CD4-positive, CD25-positive, alpha-beta regulatory T cell (primary cell): ENCODE results near the gene RNLS. TPM values are rescaled to one million over a fixed set of nuclear protein-coding genes. Genes with fewer than 3 reads are reported as not detected.

ENCODE experiments used
- ATAC-seq, 2 donors: fragments of 150-1000 bp; cut with Tn5 transposase; one replicate each; pipeline ENCODE4 v1.10.0; 2021; ENCODE audit warnings: low read depth in 2 of 2, moderate number of reproducible peaks in 2 of 2, moderate library complexity in 1 of 2
- DNase-seq, 3 donors: peaks; one replicate each; pipeline versions ENCODE4 v3.0.0 to v3.0.0-alpha.2; 2012 to 2022; ENCODE audit warnings: mixed read lengths in 1 of 3
- H3K27ac ChIP-seq: one replicate; pipeline ENCODE4 v1.7.0; 2013; ENCODE audit warnings: mild to moderate bottlenecking, low read length; ENCODE audit not compliant: insufficient read depth, poor library complexity, severe bottlenecking
- H3K27me3 ChIP-seq: one replicate; pipeline ENCODE4 v1.7.0; 2013; ENCODE audit warnings: low read length; ENCODE audit not compliant: control insufficient read depth, insufficient read depth
- H3K36me3 ChIP-seq: one replicate; pipeline ENCODE4 v1.7.0; 2013; ENCODE audit warnings: mild to moderate bottlenecking, low read length, moderate library complexity; ENCODE audit not compliant: control insufficient read depth, insufficient read depth
- H3K4me1 ChIP-seq: 2 replicates; pipeline ENCODE4 v1.7.0; 2013; ENCODE audit warnings: mild to moderate bottlenecking, low read length; ENCODE audit not compliant: insufficient read depth, control insufficient read depth, poor library complexity, severe bottlenecking
- H3K4me3 ChIP-seq: one replicate; pipeline ENCODE4 v1.7.0; 2013; ENCODE audit warnings: low read depth, mild to moderate bottlenecking, low read length, moderate library complexity
- H3K9me3 ChIP-seq, 2 experiments: 1 replicate in 1 of 2; 2 replicates in 1 of 2; pipeline ENCODE4 v1.7.0; 2013; ENCODE audit warnings: low read length in 2 of 2, mild to moderate bottlenecking in 1 of 2, moderate library complexity in 1 of 2; ENCODE audit not compliant: control insufficient read depth in 2 of 2
- H3K27ac Mint-ChIP-seq, 3 donors: one replicate each; pipeline ENCODE4 v1.8.0; 2020 to 2022; ENCODE audit warnings: mild to moderate bottlenecking in 3 of 3, mixed read lengths in 3 of 3, moderate library complexity in 2 of 3
- H3K27me3 Mint-ChIP-seq: one replicate; pipeline ENCODE4 v1.8.0; 2022; ENCODE audit warnings: mild to moderate bottlenecking, mixed read lengths
- H3K36me3 Mint-ChIP-seq: one replicate; pipeline ENCODE4 v1.8.0; 2020; ENCODE audit warnings: mixed read lengths
- H3K4me1 Mint-ChIP-seq, 4 donors: one replicate each; pipeline ENCODE4 v1.8.0; 2020 to 2022; ENCODE audit warnings: mixed read lengths in 4 of 4, mild to moderate bottlenecking in 1 of 4
- H3K4me3 Mint-ChIP-seq, 4 donors: one replicate each; pipeline ENCODE4 v1.8.0; 2020 to 2022; ENCODE audit warnings: mild to moderate bottlenecking in 4 of 4, mixed read lengths in 4 of 4, moderate library complexity in 3 of 4
- H3K9me3 Mint-ChIP-seq, 7 donors: one replicate each; pipeline ENCODE4 v1.8.0; 2020 to 2022; ENCODE audit warnings: mixed read lengths in 7 of 7, mild to moderate bottlenecking in 3 of 7, moderate library complexity in 2 of 7
- polyA plus RNA-seq, 4 donors: library from polyadenylated mRNA; unstranded; fragments of 300-500 nt; fragmentation: Illumina TruSeq; gene quantifications; one replicate each; pipeline ENCODE4 v1.2.3, GENCODE V29; 2021
- total RNA-seq: library from RNA; stranded (reverse); gene quantifications from one replicate; pipeline ENCODE4 v1.2.3, GENCODE V29; 2022

RNLS gene
- total and polyA plus RNA-seq, 5 donors from 2014 or later: 1.6 to 5.6 (median 4.4) TPM

DNA sequence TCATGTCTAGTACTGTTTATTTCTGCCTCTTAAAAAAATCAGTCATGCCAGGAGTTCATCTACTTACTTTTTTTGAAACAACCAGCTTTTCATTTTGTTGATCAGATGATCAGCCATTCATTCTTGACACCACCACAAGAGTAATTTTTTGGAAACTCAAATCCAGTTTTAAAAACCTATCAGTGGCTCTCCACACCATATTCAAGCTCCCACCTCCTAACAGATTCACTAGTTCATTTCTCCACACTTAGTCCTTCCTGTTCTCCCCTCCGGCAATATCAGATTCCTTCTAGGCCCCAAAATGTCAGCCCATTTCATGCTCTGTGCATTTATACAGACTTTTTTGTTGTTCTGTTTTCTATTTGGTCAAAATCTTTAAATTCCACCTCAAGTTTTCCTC, 341.6 kb downstream of the RNLS start:
- no peak overlapping the region for H3K27ac Mint-ChIP-seq
- Histone ChIP-seq H3K9me3 (no peaks in the 10 kb centered on the region), H3K27me3 (no peaks in the 10 kb centered on the region), H3K36me3 (no peaks in the 10 kb centered on the region), H3K4me1 (no peaks in the 10 kb centered on the region), H3K4me3 (no peak overlapping the region), H3K27ac (no peak overlapping the region)
- DNase-seq: no peak
- no peak for ATAC-seq
- H3K27me3 Mint-ChIP-seq: no peaks in the 10 kb centered on the region
- H3K9me3 Mint-ChIP-seq: peaks cover 0 to 1% (median 0%) of the 10 kb centered on the region in 7 donors
- H3K4me1 Mint-ChIP-seq: peaks cover 0 to 5% (median 0%) of the 10 kb centered on the region in 4 donors
- H3K4me3 Mint-ChIP-seq: no peak overlapping the region
- H3K36me3 Mint-ChIP-seq: no peaks in the 10 kb centered on the region

DNA sequence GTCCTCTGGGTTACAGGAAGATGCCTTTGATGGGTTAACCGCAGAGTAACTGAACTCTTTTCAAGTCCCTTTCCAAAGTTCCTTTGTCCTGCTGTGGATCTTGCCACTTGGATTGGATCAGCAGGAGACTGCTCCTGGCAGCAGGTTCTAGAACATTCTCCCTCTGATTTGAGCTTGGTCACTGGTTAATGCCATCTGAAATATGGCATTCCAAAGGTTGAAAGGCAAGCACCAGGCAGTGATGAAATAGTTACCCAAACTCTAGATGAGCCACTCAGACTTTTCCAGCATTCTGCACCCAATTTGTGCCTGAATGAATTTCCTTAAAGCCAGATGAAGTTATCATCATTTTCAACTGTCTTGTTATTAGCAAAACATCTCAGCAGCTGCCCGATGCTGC, 343.9 kb downstream of the RNLS start:
- Mint-ChIP-seq H3K4me3 (no peak overlapping the region), H3K9me3 (peaks cover 0 to 1% (median 0%) of the 10 kb centered on the region in 7 donors), H3K4me1 (peaks cover 0 to 2% (median 0%) of the 10 kb centered on the region in 4 donors), H3K36me3 (no peaks in the 10 kb centered on the region), H3K27ac (no peak overlapping the region), H3K27me3 (no peaks in the 10 kb centered on the region)
- Histone ChIP-seq H3K4me3 (no peak overlapping the region), H3K36me3 (no peaks in the 10 kb centered on the region), H3K4me1 (no peaks in the 10 kb centered on the region), H3K27ac (no peak overlapping the region), H3K27me3 (no peaks in the 10 kb centered on the region), H3K9me3 (no peaks in the 10 kb centered on the region)
- DNase-seq: no peak
- no peak for ATAC-seq

DNA sequence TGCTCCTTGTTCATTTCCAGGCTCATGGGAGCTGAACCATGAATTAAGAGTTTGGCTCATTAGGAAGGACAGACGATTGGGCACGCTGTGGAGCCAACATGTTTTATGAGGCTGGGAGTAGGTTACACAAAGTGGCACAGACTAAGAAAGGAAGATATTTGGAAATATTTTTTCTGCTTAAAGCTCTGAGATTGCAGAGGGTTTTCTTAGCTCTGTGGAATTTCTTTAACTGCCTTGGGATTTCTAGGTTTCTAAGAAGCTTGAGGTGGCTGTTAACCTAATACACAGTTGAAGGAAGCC, 344.6 kb downstream of the RNLS start:
- Mint-ChIP-seq H3K4me1 (peaks cover 0 to 2% (median 0%) of the 10 kb centered on the region in 4 donors), H3K36me3 (no peaks in the 10 kb centered on the region), H3K27me3 (no peaks in the 10 kb centered on the region), H3K4me3 (no peak overlapping the region), H3K27ac (no peak overlapping the region), H3K9me3 (peaks cover 0 to 1% (median 0%) of the 10 kb centered on the region in 7 donors)
- Histone ChIP-seq H3K9me3 (no peaks in the 10 kb centered on the region), H3K4me3 (no peak overlapping the region), H3K36me3 (no peaks in the 10 kb centered on the region), H3K4me1 (no peaks in the 10 kb centered on the region), H3K27ac (no peak overlapping the region), H3K27me3 (no peaks in the 10 kb centered on the region)
- DNase-seq (no peak), ATAC-seq (no peak)

DNA sequence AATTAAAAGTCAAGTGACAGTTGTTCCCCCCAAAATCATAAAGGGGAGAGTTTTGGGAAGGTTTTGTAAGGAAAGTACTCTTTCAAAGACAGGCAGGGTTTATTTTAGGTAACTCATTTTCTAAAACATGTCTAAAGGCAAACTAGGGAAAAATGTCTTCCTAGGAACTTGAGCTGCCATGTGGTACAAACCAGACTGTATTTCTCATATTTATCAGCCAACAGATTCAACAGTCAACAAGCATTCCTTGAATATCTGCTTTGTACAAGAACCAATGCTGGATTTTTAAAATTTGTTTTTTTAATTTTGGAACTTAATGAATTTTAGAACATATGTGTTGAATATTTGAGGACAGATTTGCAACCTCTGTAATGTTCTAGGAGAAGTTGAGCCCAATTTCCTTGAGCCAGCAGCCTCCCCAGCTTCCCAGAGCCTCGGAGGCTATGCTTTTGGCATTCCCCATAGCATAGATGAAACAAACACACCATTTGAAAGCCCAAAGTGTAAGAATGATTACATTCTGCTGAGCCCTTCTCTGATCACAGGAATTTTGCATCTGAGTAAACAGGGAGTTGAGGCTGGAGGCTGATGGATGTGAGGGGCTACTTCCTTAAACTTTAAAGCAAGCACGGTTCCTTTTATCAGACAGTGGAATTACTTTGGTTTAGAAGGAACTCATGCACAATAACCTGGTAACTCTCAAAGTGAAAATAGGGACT, 345.1 kb downstream of the RNLS start:
- Histone ChIP-seq H3K9me3 (no peaks in the 10 kb centered on the region), H3K27ac (no peak overlapping the region), H3K4me3 (no peak overlapping the region), H3K36me3 (no peaks in the 10 kb centered on the region), H3K4me1 (no peaks in the 10 kb centered on the region), H3K27me3 (no peaks in the 10 kb centered on the region)
- H3K27ac Mint-ChIP-seq: no peak overlapping the region
- no peaks in the 10 kb centered on the region for H3K27me3 Mint-ChIP-seq
- peaks cover 0 to 1% (median 0%) of the 10 kb centered on the region in 7 donors for H3K9me3 Mint-ChIP-seq
- no peak overlapping the region for H3K4me3 Mint-ChIP-seq
- H3K4me1 Mint-ChIP-seq: peaks cover 0 to 2% (median 0%) of the 10 kb centered on the region in 4 donors
- H3K36me3 Mint-ChIP-seq: no peaks in the 10 kb centered on the region
- DNase-seq (no peak), ATAC-seq (no peak)

DNA sequence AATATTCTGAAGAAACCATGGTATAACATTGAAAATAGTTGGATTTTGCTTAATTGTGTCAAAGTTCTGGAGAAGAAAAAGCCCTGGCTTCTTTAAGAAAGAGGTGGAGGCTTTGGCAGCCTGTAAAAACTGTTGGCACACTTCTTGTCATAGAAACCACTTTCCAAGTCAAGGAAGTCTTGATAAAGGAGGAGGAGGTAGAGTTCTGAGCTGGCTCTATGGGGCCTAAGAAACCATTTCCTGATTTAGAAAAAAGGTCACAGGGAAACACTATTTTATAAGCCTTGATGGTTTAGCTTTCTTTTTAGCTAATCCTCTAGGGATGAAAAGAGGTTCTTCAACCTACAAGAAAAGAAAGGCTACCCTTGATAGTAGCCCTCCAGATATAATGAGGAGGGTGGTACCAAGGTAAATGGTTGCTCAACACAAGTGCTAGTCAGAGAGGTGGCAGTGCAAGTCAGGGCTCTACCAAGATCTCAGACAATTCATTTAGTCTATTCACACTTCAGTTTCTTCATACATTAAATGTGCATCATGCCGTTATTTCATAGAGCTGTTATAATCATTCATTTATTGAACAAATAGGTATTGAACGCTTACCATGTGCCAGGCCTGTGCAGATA, 346.9 kb downstream of the RNLS start:
- Mint-ChIP-seq H3K9me3 (peaks cover 0 to 4% (median 0%) of the 10 kb centered on the region in 7 donors), H3K4me1 (peaks cover 0 to 2% (median 0%) of the 10 kb centered on the region in 4 donors), H3K4me3 (no peak overlapping the region), H3K27me3 (no peaks in the 10 kb centered on the region), H3K27ac (peak overlapping the region in 1 of 3 donors; percentile 29), H3K36me3 (no peaks in the 10 kb centered on the region)
- Histone ChIP-seq H3K4me1 (no peaks in the 10 kb centered on the region), H3K4me3 (no peak overlapping the region), H3K27ac (no peak overlapping the region), H3K36me3 (no peaks in the 10 kb centered on the region), H3K27me3 (no peaks in the 10 kb centered on the region), H3K9me3 (no peaks in the 10 kb centered on the region)
- no peak for DNase-seq
- ATAC-seq: no peak

DNA sequence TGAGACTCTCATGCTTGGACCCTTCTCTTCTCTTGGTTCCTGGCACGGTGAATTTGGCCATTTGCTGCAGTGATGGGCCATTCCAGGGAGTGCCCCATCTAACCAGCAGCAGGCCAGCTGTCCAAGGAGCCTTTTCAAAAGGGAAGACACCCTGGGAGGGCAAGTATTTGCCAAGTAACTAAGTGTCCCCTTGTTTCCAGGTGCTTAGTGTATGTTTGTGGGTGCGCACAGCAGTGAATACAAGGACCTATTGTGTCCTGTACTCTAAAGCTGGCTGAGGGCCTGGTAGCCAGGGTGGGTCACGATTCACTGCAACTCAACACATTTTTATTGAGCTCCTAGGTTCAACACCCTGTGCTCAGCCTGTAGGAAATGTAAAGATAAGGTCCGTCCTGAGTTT, 348.8 kb downstream of the RNLS start:
- Mint-ChIP-seq H3K27ac (no peak overlapping the region), H3K27me3 (no peaks in the 10 kb centered on the region), H3K4me1 (peaks cover 0 to 2% (median 0%) of the 10 kb centered on the region in 4 donors), H3K9me3 (peaks cover 0 to 6% (median 3%) of the 10 kb centered on the region in 7 donors), H3K36me3 (no peaks in the 10 kb centered on the region), H3K4me3 (no peak overlapping the region)
- Histone ChIP-seq H3K9me3 (no peaks in the 10 kb centered on the region), H3K36me3 (no peaks in the 10 kb centered on the region), H3K4me3 (no peak overlapping the region), H3K27me3 (no peaks in the 10 kb centered on the region), H3K27ac (no peak overlapping the region), H3K4me1 (no peaks in the 10 kb centered on the region)
- DNase-seq: no peak
- ATAC-seq: no peak

DNA sequence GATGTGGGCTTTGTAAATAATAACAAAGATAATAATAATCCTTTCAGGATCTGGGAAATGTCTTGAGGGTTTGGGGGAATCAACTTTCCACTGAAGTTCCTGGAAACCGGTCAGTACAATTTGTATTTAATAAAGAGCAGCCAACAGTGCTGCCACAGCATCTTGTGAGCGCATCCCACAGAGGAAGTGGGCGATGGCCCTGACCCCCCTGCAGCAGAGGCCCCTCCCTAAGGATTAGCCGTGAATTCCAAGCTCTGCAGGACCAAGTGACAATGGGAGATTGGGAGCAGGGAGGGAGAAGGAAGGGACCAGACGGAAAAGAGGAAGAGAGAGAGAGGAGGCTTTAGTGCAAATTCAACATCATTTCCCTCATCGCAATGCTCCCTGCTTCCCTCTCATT, 349.2 kb downstream of the RNLS start:
- H3K27ac ChIP-seq: no peak overlapping the region
- no peaks in the 10 kb centered on the region for H3K27me3 ChIP-seq
- no peaks in the 10 kb centered on the region for H3K36me3 Mint-ChIP-seq
- no peaks in the 10 kb centered on the region for H3K4me1 ChIP-seq
- H3K36me3 ChIP-seq: no peaks in the 10 kb centered on the region
- H3K4me3 ChIP-seq: no peak overlapping the region
- H3K4me1 Mint-ChIP-seq: peaks cover 0 to 2% (median 0%) of the 10 kb centered on the region in 4 donors
- H3K27ac Mint-ChIP-seq: no peak overlapping the region
- H3K4me3 Mint-ChIP-seq: no peak overlapping the region
- DNase-seq (no peak), ATAC-seq (no peak)
- H3K9me3 Mint-ChIP-seq: peaks cover 0 to 6% (median 3%) of the 10 kb centered on the region in 7 donors
- no peaks in the 10 kb centered on the region for H3K9me3 ChIP-seq
- H3K27me3 Mint-ChIP-seq: no peaks in the 10 kb centered on the region
